Vagina (tissue), 2 donors: ENCODE measurements around the gene GRAMD4.

Experiments
- POLR2A ChIP-seq, 2 donors: fragments of 450-650 bp; IDR thresholded peaks; one replicate each; pipeline ENCODE4 v1.6.1; 2017; ENCODE audit warnings: antibody characterized with exemption in 2 of 2, mild to moderate bottlenecking in 2 of 2, moderate library complexity in 2 of 2
- POLR2AphosphoS5 ChIP-seq, 2 donors: sonication (generic); formaldehyde crosslinking; IDR thresholded peaks; one replicate each; pipeline ENCODE4 v1.9.0; 2017; ENCODE audit warnings: antibody characterized with exemption in 2 of 2, mild to moderate bottlenecking in 2 of 2, low read depth in 1 of 2; ENCODE audit not compliant: insufficient read depth in 1 of 2
- TF ChIP-seq, protein P1 (sequence below), 3 experiments: fragments of 450-650 bp in 2 of 3; fragments of 200-600 bp in 1 of 3; sonication (generic) in 1 of 3; IDR thresholded peaks; one replicate each; pipeline ENCODE4 v1.5.1; 2017 to 2019; ENCODE audit warnings: antibody characterized with exemption in 3 of 3, mild to moderate bottlenecking in 2 of 3, moderate library complexity in 2 of 3

DNA sequence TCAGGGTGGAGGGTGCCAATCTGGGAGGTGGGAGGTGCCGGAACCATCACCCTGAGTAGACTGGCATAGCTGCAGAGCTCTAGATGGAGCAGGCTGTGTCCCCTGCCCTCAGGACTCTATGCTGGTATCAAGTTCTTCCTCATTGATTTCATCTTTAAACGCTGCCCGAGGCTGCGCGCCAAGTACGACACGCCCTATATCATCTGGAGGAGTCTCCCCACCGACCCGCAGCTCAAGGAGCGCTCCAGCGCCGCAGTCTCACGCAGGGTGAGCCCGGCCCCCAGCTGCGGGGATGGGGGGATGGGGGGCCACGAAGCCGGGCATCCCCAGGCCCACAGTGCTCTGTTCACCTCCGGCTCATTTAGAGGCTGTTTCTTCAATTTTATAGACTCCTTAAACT is 52.5 kb downstream of the GRAMD4 start:
- no peak for TF ChIP-seq POLR2A (IDR thresholded peaks at IDR 0.05)
- TF ChIP-seq, protein P1, sequence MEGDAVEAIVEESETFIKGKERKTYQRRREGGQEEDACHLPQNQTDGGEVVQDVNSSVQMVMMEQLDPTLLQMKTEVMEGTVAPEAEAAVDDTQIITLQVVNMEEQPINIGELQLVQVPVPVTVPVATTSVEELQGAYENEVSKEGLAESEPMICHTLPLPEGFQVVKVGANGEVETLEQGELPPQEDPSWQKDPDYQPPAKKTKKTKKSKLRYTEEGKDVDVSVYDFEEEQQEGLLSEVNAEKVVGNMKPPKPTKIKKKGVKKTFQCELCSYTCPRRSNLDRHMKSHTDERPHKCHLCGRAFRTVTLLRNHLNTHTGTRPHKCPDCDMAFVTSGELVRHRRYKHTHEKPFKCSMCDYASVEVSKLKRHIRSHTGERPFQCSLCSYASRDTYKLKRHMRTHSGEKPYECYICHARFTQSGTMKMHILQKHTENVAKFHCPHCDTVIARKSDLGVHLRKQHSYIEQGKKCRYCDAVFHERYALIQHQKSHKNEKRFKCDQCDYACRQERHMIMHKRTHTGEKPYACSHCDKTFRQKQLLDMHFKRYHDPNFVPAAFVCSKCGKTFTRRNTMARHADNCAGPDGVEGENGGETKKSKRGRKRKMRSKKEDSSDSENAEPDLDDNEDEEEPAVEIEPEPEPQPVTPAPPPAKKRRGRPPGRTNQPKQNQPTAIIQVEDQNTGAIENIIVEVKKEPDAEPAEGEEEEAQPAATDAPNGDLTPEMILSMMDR (IDR thresholded peaks at IDR 0.05), result no peak
- TF ChIP-seq POLR2AphosphoS5 (IDR thresholded peaks at IDR 0.05; ENCODE audit: insufficient read depth in 1 of 2, low read depth in 1 of 2), result no peak
